ENCODE results near the gene UTP15. TPM values are rescaled to one million over a fixed set of nuclear protein-coding genes. Genes with fewer than 3 reads are reported as not detected.
A peak's percentile ranks its signal among the peaks of the same experiment; 100 is the strongest.

UTP15 gene
- total RNA-seq, 5 donors from 2014 or later (not counting 1 experiment from before 2014, with no cell fraction given), result 21.6 to 40.6 (median 24.5) TPM

GRCh38 chr5:73587923-73588322, 22.4 kb downstream of the UTP15 start:
- ChIA-PET POLR2A (no interaction called here), CTCF (no interaction called here)
- H3K36me3 Mint-ChIP-seq, result no peaks in the 10 kb centered on the region
- Histone ChIP-seq H3K9me3 (no peaks in the 10 kb centered on the region), H3K4me3 (ENCODE audit: control insufficient read depth in 1 of 2, extremely low read depth in 1 of 2, low read length in 1 of 2) (no peak overlapping the region), H3K4me1 (ENCODE audit: control insufficient read depth in 1 of 2, extremely low read depth in 1 of 2, insufficient read depth in 2 of 2, low read length in 2 of 2) (no peaks in the 10 kb centered on the region), H3K36me3 (ENCODE audit: control insufficient read depth in 2 of 2, extremely low read depth in 1 of 2, insufficient read depth in 1 of 2, low read length in 1 of 2) (no peaks in the 10 kb centered on the region), H3K27ac (ENCODE audit: low read length) (no peak overlapping the region), H3K27me3 (replicated peaks in 1 of 2; ENCODE audit: control insufficient read depth in 2 of 2, extremely low read depth in 1 of 2, insufficient read depth in 2 of 2, low read length in 1 of 2) (no peaks in the 10 kb centered on the region)
- no peaks in the 10 kb centered on the region for H3K4me1 Mint-ChIP-seq
- no peak overlapping the region for H3K4me3 Mint-ChIP-seq
- H3K27me3 Mint-ChIP-seq, result no peaks in the 10 kb centered on the region
- DNase-seq (no peak), ATAC-seq (replicated peaks in 1 of 4) (no peak)
- H3K27ac Mint-ChIP-seq, result no peak overlapping the region
- WGBS (ENCODE audit: insufficient coverage), result no CpG with 5 or more reads among the region's 1 CpG
- H3K9me3 Mint-ChIP-seq, result no peaks in the 10 kb centered on the region

- H3K9me3 Mint-ChIP-seq, result no peaks in the 10 kb centered on the region
- ChIA-PET CTCF (interaction anchor here (0.6 to 5.1 kb wide), 18 partner anchors 9 to 1062 kb away, joined by 3 to 47 read pairs (median 4); no protein-coding TSS in a partner anchor), POLR2A (interaction anchor here in 1 of 2 donors (0.6 kb wide), 1 partner anchor 92 kb away, joined by 3 read pairs; no protein-coding TSS in a partner anchor)
- H3K27ac ChIP-seq (ENCODE audit: low read length), result no peak overlapping the region
- H3K9me3 ChIP-seq, result no peaks in the 10 kb centered on the region
- no peak overlapping the region for H3K4me3 Mint-ChIP-seq
- ATAC-seq (replicated peaks in 1 of 4) (peak; percentile 61 to 72 (median 67)), DNase-seq (peak in 20 of 35 experiments; percentile 3 to 84 (median 36))
- no peaks in the 10 kb centered on the region for H3K4me1 ChIP-seq (ENCODE audit: control insufficient read depth in 1 of 2, extremely low read depth in 1 of 2, insufficient read depth in 2 of 2, low read length in 2 of 2)
- no peaks in the 10 kb centered on the region for H3K27me3 ChIP-seq (replicated peaks in 1 of 2; ENCODE audit: control insufficient read depth in 2 of 2, extremely low read depth in 1 of 2, insufficient read depth in 2 of 2, low read length in 1 of 2)
- no peak overlapping the region for H3K27ac Mint-ChIP-seq
- no peaks in the 10 kb centered on the region for H3K27me3 Mint-ChIP-seq
- no CpG with 5 or more reads among the region's 4 CpGs for WGBS (ENCODE audit: insufficient coverage)
- H3K4me3 ChIP-seq (ENCODE audit: control insufficient read depth in 1 of 2, extremely low read depth in 1 of 2, low read length in 1 of 2), result no peak overlapping the region
- no peaks in the 10 kb centered on the region for H3K36me3 Mint-ChIP-seq
- H3K4me1 Mint-ChIP-seq, result no peaks in the 10 kb centered on the region
- no peaks in the 10 kb centered on the region for H3K36me3 ChIP-seq (ENCODE audit: control insufficient read depth in 2 of 2, extremely low read depth in 1 of 2, insufficient read depth in 1 of 2, low read length in 1 of 2)
Observed at GRCh38 chr5:73591102-73591695, 25.7 kb downstream of the UTP15 start.

- no peaks in the 10 kb centered on the region for H3K27me3 Mint-ChIP-seq
- POLR2A ChIA-PET, result interaction anchor here in 1 of 2 donors (0.6 kb wide), 1 partner anchor 93 kb away, joined by 3 read pairs; no protein-coding TSS in a partner anchor
- no peak overlapping the region for H3K4me3 Mint-ChIP-seq
Observed at GRCh38 chr5:73591698-73592501, 26.4 kb downstream of the UTP15 start.

GRCh38 chr5:73592551-73592950, 27.0 kb downstream of the UTP15 start:
- ChIA-PET CTCF (interaction anchor here (0.7 to 5.1 kb wide), 3 partner anchors 200 to 967 kb away, joined by 3 to 47 read pairs (median 28); no protein-coding TSS in a partner anchor), POLR2A (no interaction called here)
- Histone ChIP-seq H3K4me1 (ENCODE audit: control insufficient read depth in 1 of 2, extremely low read depth in 1 of 2, insufficient read depth in 2 of 2, low read length in 2 of 2) (no peaks in the 10 kb centered on the region), H3K4me3 (ENCODE audit: control insufficient read depth in 1 of 2, extremely low read depth in 1 of 2, low read length in 1 of 2) (no peak overlapping the region), H3K36me3 (ENCODE audit: control insufficient read depth in 2 of 2, extremely low read depth in 1 of 2, insufficient read depth in 1 of 2, low read length in 1 of 2) (no peaks in the 10 kb centered on the region), H3K9me3 (no peaks in the 10 kb centered on the region), H3K27ac (ENCODE audit: low read length) (no peak overlapping the region), H3K27me3 (replicated peaks in 1 of 2; ENCODE audit: control insufficient read depth in 2 of 2, extremely low read depth in 1 of 2, insufficient read depth in 2 of 2, low read length in 1 of 2) (no peaks in the 10 kb centered on the region)
- Mint-ChIP-seq H3K4me1 (no peaks in the 10 kb centered on the region), H3K27me3 (no peaks in the 10 kb centered on the region), H3K36me3 (no peaks in the 10 kb centered on the region), H3K9me3 (no peaks in the 10 kb centered on the region), H3K4me3 (no peak overlapping the region), H3K27ac (no peak overlapping the region)
- no peak for ATAC-seq (replicated peaks in 1 of 4)
- 83% methylated on average over 1 of the region's 1 CpG for WGBS (ENCODE audit: insufficient coverage)
- no peak for DNase-seq

More at GRCh38 chr5:73591698-73592501, 26.4 kb downstream of the UTP15 start:
- H3K9me3 ChIP-seq, result no peaks in the 10 kb centered on the region
- no peaks in the 10 kb centered on the region for H3K36me3 Mint-ChIP-seq
- H3K36me3 ChIP-seq (ENCODE audit: control insufficient read depth in 2 of 2, extremely low read depth in 1 of 2, insufficient read depth in 1 of 2, low read length in 1 of 2), result no peaks in the 10 kb centered on the region
- no peak overlapping the region for H3K4me3 ChIP-seq (ENCODE audit: control insufficient read depth in 1 of 2, extremely low read depth in 1 of 2, low read length in 1 of 2)
- H3K4me1 Mint-ChIP-seq, result no peaks in the 10 kb centered on the region
- no peak for ATAC-seq (replicated peaks in 1 of 4)
- CTCF ChIA-PET, result interaction anchor here (0.6 to 5.1 kb wide), 13 partner anchors 11 to 1061 kb away, joined by 3 to 47 read pairs (median 4); no protein-coding TSS in a partner anchor
- H3K27ac Mint-ChIP-seq, result no peak overlapping the region
- no peak overlapping the region for H3K27ac ChIP-seq (ENCODE audit: low read length)
- H3K27me3 ChIP-seq (replicated peaks in 1 of 2; ENCODE audit: control insufficient read depth in 2 of 2, extremely low read depth in 1 of 2, insufficient read depth in 2 of 2, low read length in 1 of 2), result no peaks in the 10 kb centered on the region
- H3K9me3 Mint-ChIP-seq, result no peaks in the 10 kb centered on the region
- DNase-seq, result no peak
- H3K4me1 ChIP-seq (ENCODE audit: control insufficient read depth in 1 of 2, extremely low read depth in 1 of 2, insufficient read depth in 2 of 2, low read length in 2 of 2), result no peaks in the 10 kb centered on the region
- WGBS (ENCODE audit: insufficient coverage), result no CpG with 5 or more reads among the region's 4 CpGs

GRCh38 chr5:73596705-73597328, 31.3 kb downstream of the UTP15 start:
- ATAC-seq (replicated peaks in 1 of 4) (no peak), DNase-seq (peak in 3 of 35 experiments; percentile 2 to 30 (median 7))
- Histone ChIP-seq H3K27me3 (replicated peaks in 1 of 2; ENCODE audit: control insufficient read depth in 2 of 2, extremely low read depth in 1 of 2, insufficient read depth in 2 of 2, low read length in 1 of 2) (no peaks in the 10 kb centered on the region), H3K9me3 (no peaks in the 10 kb centered on the region), H3K36me3 (ENCODE audit: control insufficient read depth in 2 of 2, extremely low read depth in 1 of 2, insufficient read depth in 1 of 2, low read length in 1 of 2) (no peaks in the 10 kb centered on the region), H3K27ac (ENCODE audit: low read length) (no peak overlapping the region), H3K4me1 (ENCODE audit: control insufficient read depth in 1 of 2, extremely low read depth in 1 of 2, insufficient read depth in 2 of 2, low read length in 2 of 2) (no peaks in the 10 kb centered on the region), H3K4me3 (ENCODE audit: control insufficient read depth in 1 of 2, extremely low read depth in 1 of 2, low read length in 1 of 2) (no peak overlapping the region)
- Mint-ChIP-seq H3K4me3 (no peak overlapping the region), H3K36me3 (no peaks in the 10 kb centered on the region), H3K4me1 (no peaks in the 10 kb centered on the region), H3K27ac (no peak overlapping the region), H3K27me3 (peaks cover 0 to 4% of the 10 kb centered on the region in 2 donors), H3K9me3 (peaks cover 3 to 8% (median 6%) of the 10 kb centered on the region in 3 donors)
- CTCF ChIA-PET, result interaction anchor here (0.5 to 1.5 kb wide), 5 partner anchors 93 to 1524 kb away, joined by 3 to 7 read pairs (median 5); no protein-coding TSS in a partner anchor
- POLR2A ChIA-PET, result no interaction called here

GRCh38 chr5:73599380-73599779, 33.8 kb downstream of the UTP15 start:
- Histone ChIP-seq H3K4me3 (ENCODE audit: control insufficient read depth in 1 of 2, extremely low read depth in 1 of 2, low read length in 1 of 2) (no peak overlapping the region), H3K36me3 (ENCODE audit: control insufficient read depth in 2 of 2, extremely low read depth in 1 of 2, insufficient read depth in 1 of 2, low read length in 1 of 2) (no peaks in the 10 kb centered on the region), H3K27ac (ENCODE audit: low read length) (no peak overlapping the region), H3K9me3 (no peaks in the 10 kb centered on the region), H3K27me3 (replicated peaks in 1 of 2; ENCODE audit: control insufficient read depth in 2 of 2, extremely low read depth in 1 of 2, insufficient read depth in 2 of 2, low read length in 1 of 2) (no peaks in the 10 kb centered on the region), H3K4me1 (ENCODE audit: control insufficient read depth in 1 of 2, extremely low read depth in 1 of 2, insufficient read depth in 2 of 2, low read length in 2 of 2) (no peaks in the 10 kb centered on the region)
- Mint-ChIP-seq H3K9me3 (peaks cover 4 to 12% (median 7%) of the 10 kb centered on the region in 3 donors), H3K36me3 (no peaks in the 10 kb centered on the region), H3K27ac (no peak overlapping the region), H3K27me3 (peaks cover 0 to 4% of the 10 kb centered on the region in 2 donors), H3K4me3 (no peak overlapping the region), H3K4me1 (peaks cover 0 to 3% (median 0%) of the 10 kb centered on the region in 3 donors)
- no CpG with 5 or more reads among the region's 3 CpGs for WGBS (ENCODE audit: insufficient coverage)
- ATAC-seq (replicated peaks in 1 of 4), result no peak
- CTCF ChIA-PET, result interaction anchor here in 1 of 2 donors (1.6 kb wide), 1 partner anchor 8 kb away, joined by 4 read pairs; no protein-coding TSS in a partner anchor
- POLR2A ChIA-PET, result no interaction called here
- no peak for DNase-seq
